Activated naive CD4-positive, alpha-beta T cell treated with anti-CD3 and anti-CD28 coated beads, Interleukin-2, amount 50 U/mL, for 16 hours (primary cell): ENCODE data around the gene AQP9.

ENCODE experiments used
- DNase-seq: peaks from one replicate; pipeline ENCODE4 v3.0.0-alpha.2; 2020

AQP9 gene

GRCh38 chr15:58228718-58229117, 90.5 kb downstream of the AQP9 start:
- DNase-seq: no peak

DNA sequence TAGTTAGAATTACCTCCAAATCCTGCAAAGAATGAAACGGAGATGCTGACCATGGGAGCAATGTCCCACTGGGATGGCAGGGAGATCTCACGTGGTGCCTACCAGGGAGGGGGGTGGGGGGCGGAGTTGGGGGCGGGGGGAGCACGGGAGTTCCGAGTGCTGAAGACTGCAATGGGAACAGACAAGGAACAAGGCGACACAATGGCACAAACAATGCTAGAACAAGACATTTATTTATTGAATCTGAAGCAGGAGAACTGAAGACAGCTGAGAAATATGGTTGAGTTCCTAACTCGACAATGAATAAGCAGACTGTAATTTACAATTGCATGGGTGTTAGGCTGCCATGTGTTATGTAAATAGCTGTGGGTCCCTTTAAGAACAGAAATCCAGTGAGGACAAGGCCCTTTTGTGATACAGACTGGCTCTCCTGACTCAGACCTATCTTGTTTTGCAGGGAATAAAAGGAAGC, 91.2 kb downstream of the AQP9 start:
- DNase-seq: no peak

DNA sequence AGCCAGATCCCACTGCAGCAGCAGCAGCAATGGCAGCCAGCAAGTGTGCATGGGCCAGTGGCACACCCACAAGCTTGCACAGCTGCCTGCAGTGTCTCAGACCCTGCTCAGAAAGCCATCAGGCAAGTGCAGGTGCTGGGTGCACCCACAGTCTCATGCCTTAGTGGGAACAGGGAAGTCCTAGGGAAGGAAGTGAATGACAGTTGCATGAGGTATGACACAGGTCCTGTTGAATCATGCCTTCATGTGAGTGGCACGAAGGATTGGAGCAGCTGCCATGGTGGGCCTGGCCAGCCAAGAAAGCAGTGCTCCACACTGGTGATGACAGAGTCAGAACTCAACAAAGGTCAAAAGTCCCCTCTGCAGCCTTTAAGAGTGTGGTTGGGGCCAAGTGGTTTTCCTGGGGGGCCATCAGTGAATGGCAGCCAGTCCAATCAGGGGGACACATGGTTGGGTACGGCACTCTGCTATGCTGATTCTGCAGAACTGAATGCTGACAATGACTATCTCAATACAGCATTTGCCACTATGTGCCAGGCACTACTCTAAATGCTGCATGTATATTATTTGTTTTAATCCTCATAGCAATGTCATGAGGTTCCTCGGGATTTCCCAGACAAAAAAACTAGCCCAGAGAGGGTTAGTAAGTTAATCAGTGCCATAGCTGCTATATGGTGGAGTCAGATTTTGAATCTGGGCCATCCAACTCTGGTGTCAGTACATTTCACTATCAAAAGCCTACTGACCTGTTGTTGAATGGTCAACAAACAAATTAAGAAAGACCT, 94.3 kb downstream of the AQP9 start:
- DNase-seq: no peak

GRCh38 chr15:58233341-58233740, 95.2 kb downstream of the AQP9 start:
- no peak for DNase-seq
